GM10266 (cell line): ENCODE data around the gene DNLZ.

ENCODE experiments used
- DNase-seq: peaks from one replicate; pipeline ENCODE4 v3.0.0; 2012; ENCODE audit errors: extremely low spot score
- TF ChIP-seq, protein P1 (sequence below): IDR thresholded peaks from 2 replicates; pipeline ENCODE4 v1.5.1; 2012; ENCODE audit warnings: mild to moderate bottlenecking, low read depth; ENCODE audit not compliant: control insufficient read depth, insufficient read depth; ENCODE audit errors: missing control alignments

DNLZ gene

DNA sequence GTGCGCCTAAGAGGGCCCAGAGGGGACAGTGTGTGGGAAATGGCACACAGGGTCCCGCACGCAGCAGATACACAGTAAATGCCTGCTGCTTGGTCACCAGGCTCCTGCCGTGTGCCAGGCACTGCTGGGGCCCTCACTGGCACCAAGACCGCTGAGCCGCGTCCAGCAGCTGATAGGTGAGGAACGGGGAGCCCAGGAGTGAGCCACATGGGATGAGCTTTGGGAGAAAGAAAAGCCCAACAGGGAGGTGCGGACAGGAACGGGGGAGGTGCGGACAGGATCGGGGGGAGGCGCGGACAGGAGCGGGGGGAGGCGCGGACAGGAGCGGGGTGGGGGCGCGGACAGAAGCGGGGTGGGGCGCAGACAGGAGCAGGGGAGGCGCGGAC is 19.7 kb downstream of the DNLZ start:
- DNase-seq: no peak
- TF ChIP-seq, protein P1, sequence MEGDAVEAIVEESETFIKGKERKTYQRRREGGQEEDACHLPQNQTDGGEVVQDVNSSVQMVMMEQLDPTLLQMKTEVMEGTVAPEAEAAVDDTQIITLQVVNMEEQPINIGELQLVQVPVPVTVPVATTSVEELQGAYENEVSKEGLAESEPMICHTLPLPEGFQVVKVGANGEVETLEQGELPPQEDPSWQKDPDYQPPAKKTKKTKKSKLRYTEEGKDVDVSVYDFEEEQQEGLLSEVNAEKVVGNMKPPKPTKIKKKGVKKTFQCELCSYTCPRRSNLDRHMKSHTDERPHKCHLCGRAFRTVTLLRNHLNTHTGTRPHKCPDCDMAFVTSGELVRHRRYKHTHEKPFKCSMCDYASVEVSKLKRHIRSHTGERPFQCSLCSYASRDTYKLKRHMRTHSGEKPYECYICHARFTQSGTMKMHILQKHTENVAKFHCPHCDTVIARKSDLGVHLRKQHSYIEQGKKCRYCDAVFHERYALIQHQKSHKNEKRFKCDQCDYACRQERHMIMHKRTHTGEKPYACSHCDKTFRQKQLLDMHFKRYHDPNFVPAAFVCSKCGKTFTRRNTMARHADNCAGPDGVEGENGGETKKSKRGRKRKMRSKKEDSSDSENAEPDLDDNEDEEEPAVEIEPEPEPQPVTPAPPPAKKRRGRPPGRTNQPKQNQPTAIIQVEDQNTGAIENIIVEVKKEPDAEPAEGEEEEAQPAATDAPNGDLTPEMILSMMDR: no peak

DNA sequence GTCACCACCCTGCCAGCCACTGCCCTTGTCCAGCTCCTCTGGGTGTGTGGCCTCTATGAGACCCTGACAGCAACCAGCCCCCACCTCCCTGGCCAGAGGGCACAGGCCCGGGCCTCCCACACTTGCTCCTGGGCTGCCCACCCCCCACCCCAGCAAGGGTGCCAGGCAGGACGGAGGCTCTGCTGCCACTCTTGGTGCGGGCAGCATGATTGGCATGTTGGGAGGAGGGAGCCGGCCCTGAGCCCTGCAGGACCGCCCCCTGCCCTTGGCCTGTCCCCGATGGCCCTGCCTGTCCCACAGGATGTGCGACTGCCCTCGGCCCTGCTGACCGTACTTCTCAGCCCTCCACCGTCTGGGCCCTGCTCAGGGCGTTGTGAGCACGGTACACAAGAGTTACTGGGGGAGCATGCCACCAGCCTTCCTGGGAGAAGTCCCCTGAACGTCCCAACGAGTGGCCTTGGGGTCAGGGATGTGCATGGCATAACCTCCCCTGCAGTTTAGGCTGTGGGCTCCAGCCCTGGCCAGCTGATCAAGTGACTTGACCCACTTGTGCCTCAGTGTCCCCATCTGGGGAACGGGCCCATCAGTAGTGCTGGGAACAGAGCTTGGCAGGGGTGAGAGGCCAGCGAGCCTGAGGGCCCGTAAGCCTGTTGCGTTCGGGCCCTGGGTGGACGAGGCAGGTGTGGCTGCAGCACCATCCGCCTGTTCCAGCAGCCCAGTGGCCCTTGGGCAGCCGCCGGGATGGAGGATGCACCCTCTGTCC is 20.2 kb downstream of the DNLZ start:
- no peak for DNase-seq
- TF ChIP-seq, protein P1: no peak

DNA sequence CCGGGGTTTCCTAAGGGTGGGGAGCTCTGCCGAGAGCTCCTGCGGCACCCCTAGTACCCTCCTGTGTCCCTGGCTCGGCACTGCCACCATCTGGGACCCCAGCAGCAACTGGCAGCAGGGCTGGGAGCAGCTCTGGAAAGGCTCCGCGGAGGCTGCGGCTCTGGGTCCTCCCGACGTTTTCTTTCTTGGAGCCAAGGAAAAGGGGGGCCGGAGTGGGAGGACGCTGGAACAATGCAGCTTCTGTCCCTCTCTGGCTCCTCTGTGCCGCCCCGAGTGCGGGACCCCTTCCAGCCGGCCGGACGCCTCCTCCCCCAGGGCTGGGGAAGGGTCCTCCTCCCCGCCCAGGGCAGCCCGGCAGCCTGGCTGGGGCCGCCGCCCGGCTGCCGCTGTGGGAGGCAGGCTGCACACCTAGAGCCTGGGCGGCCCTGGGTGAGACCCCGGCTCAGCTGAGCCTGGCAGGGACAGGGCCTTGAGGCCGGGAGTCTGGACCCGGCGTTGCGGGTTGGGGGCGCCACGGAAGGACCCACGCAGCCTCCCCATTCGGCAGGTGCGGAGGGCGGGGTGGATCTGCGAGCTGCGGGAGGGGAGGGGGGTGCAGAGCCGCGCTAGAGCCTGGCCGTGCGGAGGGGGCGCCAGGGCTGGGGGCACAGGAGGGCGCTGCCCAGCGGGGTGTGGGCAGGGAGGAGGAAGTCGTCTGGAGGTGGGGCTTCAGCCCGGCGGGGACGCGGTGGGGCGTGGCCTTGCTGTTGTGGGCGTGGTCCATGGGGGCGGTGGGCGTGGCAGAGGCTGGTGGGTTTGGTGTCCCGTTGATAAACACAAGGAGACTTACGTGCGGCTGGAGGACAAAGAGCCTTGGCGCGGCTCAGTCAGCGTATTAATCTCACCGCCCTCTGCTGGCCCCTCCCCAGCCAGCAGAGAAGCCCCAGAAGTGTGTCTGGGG is 21.1 kb downstream of the DNLZ start:
- peak; percentile 86 for DNase-seq
- TF ChIP-seq, protein P1: no peak

DNA sequence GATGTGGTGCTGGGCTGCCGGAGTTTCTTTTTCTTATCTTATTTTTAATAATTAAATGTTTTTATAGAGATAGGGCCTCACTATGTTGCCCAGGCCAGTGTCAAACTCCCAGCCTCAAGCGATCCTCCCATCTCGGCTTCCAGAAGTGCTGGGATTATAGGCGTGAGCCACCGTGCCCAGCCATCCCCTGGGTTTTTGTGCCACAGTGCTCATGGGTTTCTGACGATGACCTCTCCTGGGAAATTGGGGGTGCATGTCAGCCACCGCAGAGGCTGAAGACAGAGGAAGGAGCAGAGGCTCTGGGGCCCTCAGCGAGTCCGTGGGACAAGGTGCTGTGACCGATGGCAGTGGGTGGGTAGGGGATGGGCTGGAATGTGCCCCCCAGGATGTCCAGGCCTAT is 21.8 kb downstream of the DNLZ start:
- no peak for DNase-seq
- TF ChIP-seq, protein P1: no peak

DNA sequence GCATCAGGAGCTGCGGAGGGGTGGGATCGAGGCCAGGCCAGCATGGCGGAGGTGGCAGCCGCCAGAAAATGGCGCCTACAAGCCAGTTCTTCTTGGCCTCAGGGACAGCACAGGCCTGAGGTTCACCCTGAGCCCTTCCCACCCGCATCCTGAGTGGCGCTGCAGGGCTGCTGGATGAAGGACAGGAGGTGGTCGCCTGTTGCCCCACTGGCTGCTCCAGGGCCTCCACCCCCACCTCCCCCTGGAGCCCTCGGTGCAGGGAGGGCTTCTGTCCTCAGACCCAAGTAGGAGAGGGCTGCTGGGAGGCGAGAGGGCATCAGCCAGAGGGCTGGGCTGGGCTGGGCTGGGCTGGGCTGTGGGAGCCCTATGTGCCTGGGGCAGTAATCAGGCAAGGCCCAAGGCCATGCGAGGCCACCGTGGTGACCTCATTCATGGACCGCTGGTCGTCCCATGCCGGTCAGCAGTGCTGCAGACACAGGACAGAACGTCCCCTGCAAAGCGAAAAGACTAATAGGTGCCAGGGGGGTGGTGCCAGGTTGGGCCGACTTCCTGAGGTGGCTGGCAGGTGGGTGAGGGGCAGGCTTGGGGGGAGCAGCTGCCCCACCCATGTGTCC is 22.4 kb downstream of the DNLZ start:
- no peak for DNase-seq
- TF ChIP-seq, protein P1: no peak

DNA sequence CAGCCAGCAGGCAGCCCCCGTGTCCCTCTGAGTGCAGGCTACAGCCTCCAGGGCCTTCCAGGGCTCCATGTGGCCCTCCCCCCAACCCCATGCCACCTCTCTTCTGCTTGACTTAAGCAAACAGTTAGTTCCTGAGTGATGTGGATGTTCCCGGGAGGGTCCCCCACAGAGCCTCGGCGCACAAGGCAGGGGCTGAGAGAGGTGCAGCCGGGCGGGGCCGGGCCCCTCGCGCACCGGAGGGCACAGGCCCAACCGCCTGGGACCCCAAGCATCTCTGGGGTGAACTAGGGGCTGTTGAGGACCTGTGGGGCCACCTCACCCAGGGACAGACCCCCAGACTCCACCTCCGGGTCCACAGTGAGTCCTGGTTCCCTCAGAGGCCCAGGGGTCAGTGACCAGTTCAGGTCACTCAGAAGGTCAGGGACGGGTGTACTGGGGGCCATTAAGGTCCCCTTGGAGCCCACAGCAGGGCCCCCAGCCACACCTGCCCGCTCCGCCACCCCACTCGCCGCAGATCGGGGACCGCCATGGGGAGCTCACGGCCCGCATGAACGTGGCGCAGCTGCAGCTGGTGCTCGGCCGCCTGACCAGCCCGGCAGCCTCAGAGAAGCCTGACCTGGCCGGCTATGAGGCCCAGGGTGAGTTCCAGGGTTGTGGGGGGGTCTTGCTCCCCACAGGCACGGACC is 23.0 kb downstream of the DNLZ start:
- TF ChIP-seq, protein P1: no peak
- no peak for DNase-seq
